Measurements from ENCODE around the gene CARTPT.

The CARTPT gene

DNA sequence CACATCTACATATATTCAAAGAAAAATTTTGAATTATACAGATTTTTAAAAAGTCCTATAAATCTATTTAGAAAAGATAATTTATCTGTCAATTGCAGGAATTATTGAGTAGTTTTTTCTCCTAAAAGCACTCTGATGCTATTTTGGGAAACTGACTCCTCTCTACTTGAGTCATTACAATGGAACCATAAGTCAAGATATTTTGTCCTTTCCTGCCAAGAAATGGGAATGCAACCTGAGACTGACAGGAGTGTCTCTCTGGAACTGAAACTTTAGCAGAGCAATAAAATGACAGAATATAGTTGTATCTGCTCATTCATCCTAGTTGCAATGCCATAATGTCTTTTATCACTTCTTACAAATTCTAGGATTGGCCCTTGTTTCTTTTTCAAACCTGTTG is 48.6 kb downstream of the CARTPT start:
- H3K27ac ChIP-seq, result no peak overlapping the region

DNA sequence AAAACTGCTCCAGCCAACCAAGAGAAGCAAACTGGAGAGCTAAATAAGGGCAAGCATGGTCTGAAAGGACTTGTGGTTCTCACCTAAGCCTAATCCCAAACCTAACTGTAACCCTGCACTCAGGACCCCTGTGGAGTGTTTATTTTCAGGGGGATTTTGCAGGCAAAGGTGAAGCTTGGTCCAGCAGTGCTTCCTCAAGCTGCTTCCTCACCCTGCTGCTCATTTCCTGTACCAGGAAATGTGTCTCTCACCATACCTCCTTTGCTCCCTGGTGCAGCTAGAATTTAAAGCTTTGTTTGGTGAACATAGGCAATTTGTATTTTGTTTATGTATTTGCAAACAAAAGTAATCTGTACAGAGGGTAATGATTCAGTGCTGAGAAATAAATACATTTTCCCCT is 50.2 kb downstream of the CARTPT start:
- TF ChIP-seq, protein P1, sequence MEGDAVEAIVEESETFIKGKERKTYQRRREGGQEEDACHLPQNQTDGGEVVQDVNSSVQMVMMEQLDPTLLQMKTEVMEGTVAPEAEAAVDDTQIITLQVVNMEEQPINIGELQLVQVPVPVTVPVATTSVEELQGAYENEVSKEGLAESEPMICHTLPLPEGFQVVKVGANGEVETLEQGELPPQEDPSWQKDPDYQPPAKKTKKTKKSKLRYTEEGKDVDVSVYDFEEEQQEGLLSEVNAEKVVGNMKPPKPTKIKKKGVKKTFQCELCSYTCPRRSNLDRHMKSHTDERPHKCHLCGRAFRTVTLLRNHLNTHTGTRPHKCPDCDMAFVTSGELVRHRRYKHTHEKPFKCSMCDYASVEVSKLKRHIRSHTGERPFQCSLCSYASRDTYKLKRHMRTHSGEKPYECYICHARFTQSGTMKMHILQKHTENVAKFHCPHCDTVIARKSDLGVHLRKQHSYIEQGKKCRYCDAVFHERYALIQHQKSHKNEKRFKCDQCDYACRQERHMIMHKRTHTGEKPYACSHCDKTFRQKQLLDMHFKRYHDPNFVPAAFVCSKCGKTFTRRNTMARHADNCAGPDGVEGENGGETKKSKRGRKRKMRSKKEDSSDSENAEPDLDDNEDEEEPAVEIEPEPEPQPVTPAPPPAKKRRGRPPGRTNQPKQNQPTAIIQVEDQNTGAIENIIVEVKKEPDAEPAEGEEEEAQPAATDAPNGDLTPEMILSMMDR (IDR thresholded peaks at IDR 0.05), result no peak
- no peak for TF ChIP-seq ZFX (IDR thresholded peaks at IDR 0.05; ENCODE audit: borderline replicate concordance)
- no peak overlapping the region for H3K27ac ChIP-seq

More for the DNA sequence above, 48.6 kb downstream of the CARTPT start:
- TF ChIP-seq ZFX (IDR thresholded peaks at IDR 0.05; ENCODE audit: borderline replicate concordance), result no peak
- TF ChIP-seq, protein P1 (IDR thresholded peaks at IDR 0.05), result no peak

DNA sequence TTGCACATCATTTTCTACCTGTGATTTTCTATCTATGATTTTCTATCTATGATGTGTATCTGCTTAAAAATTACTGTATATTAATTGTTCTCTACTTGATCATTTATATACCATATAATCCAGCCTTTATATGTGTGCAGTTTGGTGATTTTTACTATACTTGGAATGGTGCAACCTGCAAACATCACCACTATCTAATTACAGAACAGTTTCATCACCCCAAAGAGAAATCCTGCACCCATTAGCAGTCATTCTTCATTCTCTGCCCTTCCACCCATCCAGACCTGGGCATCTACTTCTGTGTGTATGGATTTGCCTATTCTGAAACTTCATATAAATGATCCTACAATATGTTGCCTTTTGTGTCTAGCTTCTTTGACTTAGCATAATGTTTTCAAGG is 51.3 kb downstream of the CARTPT start:
- TF ChIP-seq, protein P1 (IDR thresholded peaks at IDR 0.05), result no peak
- TF ChIP-seq ZFX (IDR thresholded peaks at IDR 0.05; ENCODE audit: borderline replicate concordance), result no peak
- H3K27ac ChIP-seq, result no peak overlapping the region

All from 22Rv1 (cell line).